Measurements from ENCODE around the gene SAPCD1.
A peak's percentile ranks its signal among the peaks of the same experiment; 100 is the strongest.

Gene SAPCD1

GRCh38 chr6:31725502-31726350 lies 36.7 kb upstream of the SAPCD1 start:
- H3K27me3 Mint-ChIP-seq, result no peaks in the 10 kb centered on the region
- H3K27ac Mint-ChIP-seq, result peak overlapping the region; percentile 35
- peaks cover 21% of the 10 kb centered on the region for H3K36me3 Mint-ChIP-seq
- no peak for ATAC-seq (ENCODE audit: low read depth)
- DNase-seq (ENCODE audit: low spot score in 2 of 2), result no peak
- no peaks in the 10 kb centered on the region for H3K9me3 Mint-ChIP-seq
- H3K4me1 Mint-ChIP-seq, result peaks cover 42% of the 10 kb centered on the region
- no peak overlapping the region for H3K4me3 Mint-ChIP-seq

- Mint-ChIP-seq H3K4me1 (peaks cover 42% of the 10 kb centered on the region), H3K36me3 (peaks cover 28% of the 10 kb centered on the region), H3K27ac (peak overlapping the region; percentile 97), H3K27me3 (no peaks in the 10 kb centered on the region), H3K4me3 (peak overlapping the region; percentile 100), H3K9me3 (no peaks in the 10 kb centered on the region)
- DNase-seq (ENCODE audit: low spot score in 2 of 2), result peak; percentile 54 to 75
- peak; percentile 76 for ATAC-seq (ENCODE audit: low read depth)
These were observed 35.3 kb upstream of the SAPCD1 start for GRCh38 chr6:31727034-31727716.

GRCh38 chr6:31727717-31728671 lies 34.5 kb upstream of the SAPCD1 start:
- ATAC-seq (ENCODE audit: low read depth), result no peak
- Mint-ChIP-seq H3K4me1 (peaks cover 42% of the 10 kb centered on the region), H3K36me3 (peaks cover 28% of the 10 kb centered on the region)

GRCh38 chr6:31728767-31729514 lies 33.5 kb upstream of the SAPCD1 start, which contains the start of gene DDAH2:
Gene DDAH2, minus strand, starts transcription at chr6:31729299. Its CDS starts 138 bp downstream, at chr6:31729161.
- peaks cover 36% of the 10 kb centered on the region for H3K36me3 Mint-ChIP-seq
- H3K4me3 Mint-ChIP-seq, result peak within 1 kb of the TSS; percentile 100
- peak within 1 kb of the TSS; percentile 90 for H3K27ac Mint-ChIP-seq
- no peaks in the 10 kb centered on the region for H3K27me3 Mint-ChIP-seq
- peak; percentile 6 for ATAC-seq (ENCODE audit: low read depth)
- no peak for DNase-seq (ENCODE audit: low spot score in 2 of 2)
- peaks cover 45% of the 10 kb centered on the region for H3K4me1 Mint-ChIP-seq
- H3K9me3 Mint-ChIP-seq, result no peaks in the 10 kb centered on the region

More at GRCh38 chr6:31727717-31728671, 34.5 kb upstream of the SAPCD1 start:
- peak overlapping the region; percentile 97 for H3K27ac Mint-ChIP-seq
- no peaks in the 10 kb centered on the region for H3K9me3 Mint-ChIP-seq
- DNase-seq (ENCODE audit: low spot score in 2 of 2), result no peak
- H3K27me3 Mint-ChIP-seq, result no peaks in the 10 kb centered on the region
- H3K4me3 Mint-ChIP-seq, result peak overlapping the region; percentile 100

- Mint-ChIP-seq H3K27me3 (no peaks in the 10 kb centered on the region), H3K4me3 (peak overlapping the region; percentile 100), H3K27ac (peak overlapping the region; percentile 90), H3K36me3 (peaks cover 36% of the 10 kb centered on the region), H3K9me3 (no peaks in the 10 kb centered on the region), H3K4me1 (peaks cover 48% of the 10 kb centered on the region)
- peak; percentile 84 to 86 for DNase-seq (ENCODE audit: low spot score in 2 of 2)
- ATAC-seq (ENCODE audit: low read depth), result peak; percentile 67
These were observed 32.9 kb upstream of the SAPCD1 start for GRCh38 chr6:31729515-31729978.

- H3K9me3 Mint-ChIP-seq, result no peaks in the 10 kb centered on the region
- H3K27me3 Mint-ChIP-seq, result no peaks in the 10 kb centered on the region
- peak; percentile 77 to 80 for DNase-seq (ENCODE audit: low spot score in 2 of 2)
- peak overlapping the region; percentile 100 for H3K4me3 Mint-ChIP-seq
- peak overlapping the region; percentile 90 for H3K27ac Mint-ChIP-seq
- peaks cover 48% of the 10 kb centered on the region for H3K4me1 Mint-ChIP-seq
- peaks cover 38% of the 10 kb centered on the region for H3K36me3 Mint-ChIP-seq
- ATAC-seq (ENCODE audit: low read depth), result peak; percentile 50
These were observed 32.4 kb upstream of the SAPCD1 start for GRCh38 chr6:31729979-31730630.

- H3K4me1 Mint-ChIP-seq, result peaks cover 50% of the 10 kb centered on the region
- H3K4me3 Mint-ChIP-seq, result peak overlapping the region; percentile 100
- H3K27ac Mint-ChIP-seq, result peak overlapping the region; percentile 90
- no peak for ATAC-seq (ENCODE audit: low read depth)
- DNase-seq (ENCODE audit: low spot score in 2 of 2), result no peak
- no peaks in the 10 kb centered on the region for H3K27me3 Mint-ChIP-seq
- H3K9me3 Mint-ChIP-seq, result no peaks in the 10 kb centered on the region
- H3K36me3 Mint-ChIP-seq, result peaks cover 39% of the 10 kb centered on the region
These were observed 31.8 kb upstream of the SAPCD1 start for GRCh38 chr6:31730631-31731086.

- no peak for DNase-seq (ENCODE audit: low spot score in 2 of 2)
- Mint-ChIP-seq H3K27me3 (no peaks in the 10 kb centered on the region), H3K9me3 (no peaks in the 10 kb centered on the region), H3K4me3 (no peak overlapping the region), H3K36me3 (peaks cover 28% of the 10 kb centered on the region), H3K4me1 (peaks cover 42% of the 10 kb centered on the region), H3K27ac (no peak overlapping the region)
- no peak for ATAC-seq (ENCODE audit: low read depth)
These were observed 30.4 kb upstream of the SAPCD1 start for GRCh38 chr6:31732029-31732428.

GRCh38 chr6:31733734-31734133 lies 28.7 kb upstream of the SAPCD1 start:
- Mint-ChIP-seq H3K27me3 (no peaks in the 10 kb centered on the region), H3K27ac (no peak overlapping the region), H3K9me3 (no peaks in the 10 kb centered on the region), H3K4me1 (peaks cover 46% of the 10 kb centered on the region), H3K36me3 (peaks cover 22% of the 10 kb centered on the region), H3K4me3 (peak overlapping the region; percentile 100)
- no peak for ATAC-seq (ENCODE audit: low read depth)
- DNase-seq (ENCODE audit: low spot score in 2 of 2), result no peak

- ATAC-seq (ENCODE audit: low read depth), result no peak
These were observed 28.1 kb upstream of the SAPCD1 start for GRCh38 chr6:31734247-31734820.

GRCh38 chr6:31734821-31735406 lies 27.5 kb upstream of the SAPCD1 start:
- H3K36me3 Mint-ChIP-seq, result peaks cover 22% of the 10 kb centered on the region
- peaks cover 49% of the 10 kb centered on the region for H3K4me1 Mint-ChIP-seq
- peak overlapping the region; percentile 100 for H3K4me3 Mint-ChIP-seq
- DNase-seq (ENCODE audit: low spot score in 2 of 2) (no peak), ATAC-seq (ENCODE audit: low read depth) (no peak)
- no peaks in the 10 kb centered on the region for H3K27me3 Mint-ChIP-seq
- peak overlapping the region; percentile 97 for H3K27ac Mint-ChIP-seq
- no peaks in the 10 kb centered on the region for H3K9me3 Mint-ChIP-seq

More at GRCh38 chr6:31734247-31734820, 28.1 kb upstream of the SAPCD1 start:
- Mint-ChIP-seq H3K36me3 (peaks cover 22% of the 10 kb centered on the region), H3K27me3 (no peaks in the 10 kb centered on the region), H3K4me3 (peak overlapping the region; percentile 100), H3K27ac (peak overlapping the region; percentile 97), H3K9me3 (no peaks in the 10 kb centered on the region), H3K4me1 (peaks cover 48% of the 10 kb centered on the region)
- DNase-seq (ENCODE audit: low spot score in 2 of 2), result no peak

Measured in memory B cell (primary cell).